Right lobe of liver (tissue), 4 donors: ENCODE data around the gene MARK2.

Experiments
- CTCF ChIP-seq, 4 donors: fragments of 200-600 bp in 3 of 4; fragments of 450-650 bp in 1 of 4; IDR thresholded peaks; one replicate each; pipeline versions ENCODE4 v1.5.1 to v1.8.0; 2016 to 2022; ENCODE audit warnings: antibody characterized with exemption in 4 of 4, mild to moderate bottlenecking in 2 of 4
- POLR2A ChIP-seq: fragments of 450-650 bp; IDR thresholded peaks from one replicate; pipeline ENCODE4 v1.6.1; 2017; ENCODE audit warnings: antibody characterized with exemption, mild to moderate bottlenecking
- donor health status: DM: no; HTN: no; CAD: no.
- donor health status: DM: no; HTN: no; CAD: no.
- donor health status: DM: no; HTN: yes; CAD: no.

- TF ChIP-seq CTCF (IDR thresholded peaks at IDR 0.05), result no peak
- no peak for TF ChIP-seq POLR2A
Measured at GRCh38 chr11:63890368-63890767, 51.5 kb downstream of the MARK2 start.
